ENCODE data around the gene LMX1B. TPM values are rescaled to one million over a fixed set of nuclear protein-coding genes. Genes with fewer than 3 reads are reported as not detected.
A peak's percentile ranks its signal among the peaks of the same experiment; 100 is the strongest.

LMX1B gene
- total and polyA plus RNA-seq, 3 donors from 2014 or later, result 2.8 to 7.6 (median 7.6) TPM

DNA sequence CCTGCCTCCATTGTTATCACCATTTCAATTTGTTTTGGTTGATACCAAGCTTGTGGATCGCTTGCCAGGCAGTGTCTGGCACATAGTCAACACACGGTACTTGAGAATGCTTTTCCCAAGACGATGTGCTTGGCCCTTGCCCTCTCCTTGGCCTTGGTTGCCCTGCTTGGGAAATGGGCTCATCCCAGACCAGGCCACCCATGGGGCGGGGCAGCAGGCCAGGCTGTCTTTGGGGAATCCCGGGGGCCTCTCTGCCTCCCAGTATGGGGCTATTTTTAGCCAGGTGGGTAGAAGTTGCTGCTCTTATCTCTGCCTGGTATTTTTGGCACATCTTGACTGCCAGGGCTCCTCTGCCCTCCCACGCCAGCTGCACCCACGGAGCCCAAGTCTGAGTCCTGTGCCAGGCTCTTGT is 49.9 kb downstream of the LMX1B start:
- TF ChIP-seq POLR2A (IDR thresholded peaks at IDR 0.05), result no peak
- TF ChIP-seq, protein P1, sequence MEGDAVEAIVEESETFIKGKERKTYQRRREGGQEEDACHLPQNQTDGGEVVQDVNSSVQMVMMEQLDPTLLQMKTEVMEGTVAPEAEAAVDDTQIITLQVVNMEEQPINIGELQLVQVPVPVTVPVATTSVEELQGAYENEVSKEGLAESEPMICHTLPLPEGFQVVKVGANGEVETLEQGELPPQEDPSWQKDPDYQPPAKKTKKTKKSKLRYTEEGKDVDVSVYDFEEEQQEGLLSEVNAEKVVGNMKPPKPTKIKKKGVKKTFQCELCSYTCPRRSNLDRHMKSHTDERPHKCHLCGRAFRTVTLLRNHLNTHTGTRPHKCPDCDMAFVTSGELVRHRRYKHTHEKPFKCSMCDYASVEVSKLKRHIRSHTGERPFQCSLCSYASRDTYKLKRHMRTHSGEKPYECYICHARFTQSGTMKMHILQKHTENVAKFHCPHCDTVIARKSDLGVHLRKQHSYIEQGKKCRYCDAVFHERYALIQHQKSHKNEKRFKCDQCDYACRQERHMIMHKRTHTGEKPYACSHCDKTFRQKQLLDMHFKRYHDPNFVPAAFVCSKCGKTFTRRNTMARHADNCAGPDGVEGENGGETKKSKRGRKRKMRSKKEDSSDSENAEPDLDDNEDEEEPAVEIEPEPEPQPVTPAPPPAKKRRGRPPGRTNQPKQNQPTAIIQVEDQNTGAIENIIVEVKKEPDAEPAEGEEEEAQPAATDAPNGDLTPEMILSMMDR (IDR thresholded peaks at IDR 0.05), result no peak
- Histone ChIP-seq H3K9me3 (no peaks in the 10 kb centered on the region), H3K4me3 (no peak overlapping the region), H3K4me1 (peaks cover 31% of the 10 kb centered on the region), H3K36me3 (ENCODE audit: low read depth, missing control alignments) (no peaks in the 10 kb centered on the region), H3K27me3 (no peaks in the 10 kb centered on the region), H3K27ac (no peak overlapping the region)
- peak; percentile 59 for DNase-seq
- intact Hi-C loops (cut with DNase I; ENCODE audit: low total_unique reads), result no loop called here
- WGBS, 2 donors, result 31 to 34% methylated on average over 5 to 7 of the region's 7 CpGs

DNA sequence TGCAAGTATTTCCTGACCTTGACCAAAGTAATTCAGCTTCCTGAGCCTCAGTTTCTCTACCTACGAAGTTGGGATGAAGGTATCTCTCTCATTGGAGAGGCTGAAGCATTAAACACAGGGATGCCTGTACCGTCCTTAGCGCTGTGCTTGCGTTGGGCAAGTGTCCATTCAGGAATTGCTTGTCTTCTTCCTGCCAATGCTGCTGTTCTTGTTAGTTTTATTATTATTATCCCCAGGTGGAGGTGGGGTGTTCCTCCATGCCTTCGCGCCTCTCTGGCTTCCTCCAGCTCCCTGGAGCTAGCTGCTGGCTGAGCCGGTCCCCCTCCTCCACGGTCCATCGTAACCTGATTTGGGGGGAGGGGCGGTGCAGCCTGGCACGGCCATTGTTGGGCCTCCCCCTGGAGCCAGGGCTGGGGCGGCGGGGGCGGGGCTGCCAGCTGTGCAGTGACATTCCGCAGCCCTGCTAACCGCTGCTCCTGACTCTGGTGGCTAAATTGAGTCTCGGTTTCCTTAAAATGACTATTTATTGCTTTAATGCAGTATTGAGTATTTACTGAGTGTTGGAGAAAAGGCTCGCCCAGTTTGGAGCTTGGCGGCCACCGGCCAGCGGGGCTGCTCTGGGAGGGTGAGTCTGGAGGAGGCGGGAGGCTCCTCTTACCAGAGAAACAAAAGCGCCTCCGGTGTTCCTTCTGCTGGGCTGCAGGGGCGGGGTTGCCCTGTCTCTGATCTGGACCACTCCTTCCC is 51.3 kb downstream of the LMX1B start:
- no peaks in the 10 kb centered on the region for H3K27me3 ChIP-seq
- peak; percentile 33 for DNase-seq

DNA sequence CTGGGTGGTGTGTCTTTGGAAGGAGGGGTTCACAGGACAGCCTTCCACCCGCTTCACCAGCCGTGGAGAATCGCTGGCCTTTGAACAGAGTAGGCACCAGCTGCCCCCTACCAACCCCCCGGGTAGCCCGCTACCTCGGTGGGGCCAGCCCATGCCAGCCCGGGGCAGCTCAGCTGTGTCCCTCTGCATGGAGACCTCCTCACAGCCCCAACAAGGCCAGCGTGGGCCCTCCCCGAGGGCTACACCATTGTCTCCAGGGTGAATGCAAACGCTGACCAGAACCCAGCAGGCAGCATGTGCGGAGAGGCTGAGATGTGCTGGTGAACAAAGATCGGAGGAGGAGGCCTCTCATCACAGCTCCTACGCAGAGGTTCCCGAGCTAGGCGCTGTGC is 51.9 kb downstream of the LMX1B start:
- Histone ChIP-seq H3K4me1 (peaks cover 31% of the 10 kb centered on the region), H3K9me3 (no peaks in the 10 kb centered on the region), H3K27ac (no peak overlapping the region), H3K4me3 (no peak overlapping the region), H3K27me3 (no peaks in the 10 kb centered on the region), H3K36me3 (ENCODE audit: low read depth, missing control alignments) (no peaks in the 10 kb centered on the region)
- DNase-seq, result peak; percentile 50
- WGBS, 2 donors, result 73% methylated on average over 15 of the region's 15 CpGs; no CpG with 5 or more reads in 1 of the 2 donors
- TF ChIP-seq, protein P1 (IDR thresholded peaks at IDR 0.05), result no peak
- TF ChIP-seq POLR2A (IDR thresholded peaks at IDR 0.05), result no peak
- intact Hi-C loops (cut with DNase I; ENCODE audit: low total_unique reads), result no loop called here

More for the DNA sequence above, 51.3 kb downstream of the LMX1B start:
- 31 to 41% methylated on average over 17 to 25 of the region's 25 CpGs for WGBS, 2 donors
- intact Hi-C loops (cut with DNase I; ENCODE audit: low total_unique reads), result no loop called here
- TF ChIP-seq, protein P1 (IDR thresholded peaks at IDR 0.05), result no peak
- Histone ChIP-seq H3K27ac (no peak overlapping the region), H3K4me1 (peaks cover 31% of the 10 kb centered on the region), H3K36me3 (ENCODE audit: low read depth, missing control alignments) (no peaks in the 10 kb centered on the region), H3K9me3 (no peaks in the 10 kb centered on the region), H3K4me3 (no peak overlapping the region)

DNA sequence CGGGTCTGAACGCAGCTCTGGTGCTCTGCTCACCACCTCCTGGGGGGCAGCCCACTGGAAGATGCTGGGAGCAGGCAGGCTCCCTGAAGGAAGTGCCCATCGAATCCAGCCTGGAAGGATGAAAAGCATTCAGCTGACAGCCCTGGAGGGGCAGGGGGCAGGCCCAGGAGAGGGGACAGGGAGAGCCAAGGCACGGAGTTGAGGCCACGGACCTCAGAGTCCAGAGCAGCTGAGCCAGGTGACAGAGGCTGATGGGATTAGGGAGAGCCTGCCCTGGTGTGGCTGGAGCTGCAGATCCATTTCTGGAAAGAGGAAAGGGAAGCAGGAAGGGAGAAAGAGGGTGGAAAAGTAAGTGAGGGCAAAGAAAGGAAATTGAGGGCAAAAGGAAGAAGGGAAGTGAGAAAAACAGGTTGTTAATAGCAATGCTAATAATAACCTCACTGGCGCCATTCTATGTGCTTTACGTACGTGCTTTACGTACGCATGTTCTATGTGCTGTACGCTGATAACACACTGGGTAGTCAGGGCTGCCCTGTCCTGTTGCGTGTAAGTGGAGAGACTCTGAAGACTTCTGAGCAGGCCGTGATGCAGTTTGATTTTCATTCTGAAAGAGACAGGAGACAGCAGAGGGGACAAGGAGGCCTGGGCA is 52.6 kb downstream of the LMX1B start:
- no peak overlapping the region for H3K27ac ChIP-seq
- H3K9me3 ChIP-seq, result no peaks in the 10 kb centered on the region
- no peak for DNase-seq
- no peaks in the 10 kb centered on the region for H3K36me3 ChIP-seq (ENCODE audit: low read depth, missing control alignments)
- peaks cover 31% of the 10 kb centered on the region for H3K4me1 ChIP-seq
- no peak for TF ChIP-seq POLR2A (IDR thresholded peaks at IDR 0.05)
- TF ChIP-seq, protein P1 (IDR thresholded peaks at IDR 0.05), result no peak
- intact Hi-C loops (cut with DNase I; ENCODE audit: low total_unique reads), result no loop called here
- H3K4me3 ChIP-seq, result no peak overlapping the region
- WGBS, 2 donors, result 81 to 88% methylated on average over 13 of the region's 13 CpGs
- H3K27me3 ChIP-seq, result no peaks in the 10 kb centered on the region
